H9 (cell line): ENCODE measurements around the gene C21orf58. TPM values are rescaled to one million over a fixed set of nuclear protein-coding genes. Genes with fewer than 3 reads are reported as not detected.

Experiments
- DNase-seq: peaks from one replicate; pipeline ENCODE4 v3.0.0-alpha.2; 2017
- H2AFZ ChIP-seq: one replicate; pipeline ENCODE4 v1.6.1; 2013; ENCODE audit warnings: mild to moderate bottlenecking, low read length, control low read depth, moderate library complexity
- H2AK5ac ChIP-seq: 2 replicates; pipeline ENCODE4 v1.6.1; 2013; ENCODE audit warnings: low read length, control low read depth, mixed read lengths; ENCODE audit not compliant: insufficient read length
- H2BK120ac ChIP-seq: one replicate; pipeline ENCODE4 v1.6.1; 2013; ENCODE audit warnings: low read depth, mild to moderate bottlenecking, low read length, control low read depth, inconsistent platforms; ENCODE audit not compliant: poor library complexity, severe bottlenecking
- H2BK12ac ChIP-seq: 2 replicates; pipeline ENCODE4 v1.6.1; 2013; ENCODE audit warnings: low read length, control low read depth, mixed read lengths, low read depth; ENCODE audit not compliant: insufficient read length
- H2BK15ac ChIP-seq: 2 replicates; pipeline ENCODE4 v1.6.1; 2013; ENCODE audit warnings: low read depth, low read length, control low read depth
- H2BK20ac ChIP-seq: one replicate; pipeline ENCODE4 v1.6.1; 2013; ENCODE audit warnings: low read depth, mild to moderate bottlenecking, low read length, control low read depth, inconsistent platforms; ENCODE audit not compliant: poor library complexity, severe bottlenecking
- H2BK5ac ChIP-seq: 2 replicates; pipeline ENCODE4 v1.6.1; 2013; ENCODE audit warnings: low read length, control low read depth, mixed read lengths; ENCODE audit not compliant: insufficient read length
- H3K14ac ChIP-seq: 2 replicates; pipeline ENCODE4 v1.6.1; 2013; ENCODE audit warnings: low read length, control low read depth; ENCODE audit not compliant: insufficient read depth
- H3K18ac ChIP-seq: 2 replicates; pipeline ENCODE4 v1.6.1; 2013; ENCODE audit warnings: low read depth, mild to moderate bottlenecking, mixed read lengths, low read length, control low read depth; ENCODE audit not compliant: insufficient read length
- H3K23ac ChIP-seq: 2 replicates; pipeline ENCODE4 v1.6.1; 2013; ENCODE audit warnings: low read length, control low read depth, mixed read lengths, low read depth; ENCODE audit not compliant: insufficient read length
- H3K23me2 ChIP-seq: 2 replicates; pipeline ENCODE4 v1.6.1; 2013; ENCODE audit warnings: low read depth, mild to moderate bottlenecking, mixed read lengths, low read length, control low read depth; ENCODE audit not compliant: insufficient read length, poor library complexity, severe bottlenecking
- H3K27ac ChIP-seq: 2 replicates; pipeline ENCODE4 v1.5.1; 2013; ENCODE audit warnings: low read length, control low read depth, mixed read lengths, low read depth; ENCODE audit not compliant: insufficient read length
- H3K27me3 ChIP-seq: 2 replicates; pipeline ENCODE4 v1.6.1; 2013; ENCODE audit warnings: low read length, control low read depth, inconsistent platforms; ENCODE audit not compliant: insufficient read depth
- H3K4ac ChIP-seq: 2 replicates; pipeline ENCODE4 v1.6.1; 2013; ENCODE audit warnings: low read depth, mild to moderate bottlenecking, control low read depth, inconsistent platforms, low read length, moderate library complexity
- H3K4me1 ChIP-seq: 2 replicates; pipeline ENCODE4 v1.6.1; 2013; ENCODE audit warnings: low read length, control low read depth, inconsistent platforms; ENCODE audit not compliant: insufficient read depth
- H3K4me2 ChIP-seq: 2 replicates; pipeline ENCODE4 v1.6.1; 2013; ENCODE audit warnings: low read length, control low read depth, mixed read lengths; ENCODE audit not compliant: insufficient read length, insufficient read depth
- H3K56ac ChIP-seq: 2 replicates; pipeline ENCODE4 v1.6.1; 2013; ENCODE audit warnings: low read depth, mild to moderate bottlenecking, mixed read lengths, low read length, control low read depth; ENCODE audit not compliant: insufficient read length
- H3K79me1 ChIP-seq: 2 replicates; pipeline ENCODE4 v1.6.1; 2013; ENCODE audit warnings: low read depth, mild to moderate bottlenecking, moderate library complexity, low read length, control low read depth, inconsistent platforms; ENCODE audit not compliant: insufficient read depth, poor library complexity, severe bottlenecking
- H3K79me2 ChIP-seq: 2 replicates; pipeline ENCODE4 v1.6.1; 2013; ENCODE audit warnings: low read length, control low read depth, inconsistent platforms; ENCODE audit not compliant: insufficient read depth
- H3K9ac ChIP-seq: 2 replicates; pipeline ENCODE4 v1.6.1; 2013; ENCODE audit warnings: low read length, control low read depth, mixed read lengths; ENCODE audit not compliant: insufficient read length; ENCODE audit errors: extremely low read depth
- H3K9me3 ChIP-seq: one replicate; pipeline ENCODE4 v1.6.1; 2013; ENCODE audit warnings: low read depth, low read length, inconsistent platforms; ENCODE audit not compliant: control insufficient read depth
- H3T11ph ChIP-seq: one replicate; pipeline ENCODE4 v1.6.1; 2013; ENCODE audit warnings: mild to moderate bottlenecking, low read length, control low read depth, inconsistent platforms
- H4K20me1 ChIP-seq: one replicate; pipeline ENCODE4 v1.6.1; 2013; ENCODE audit not compliant: control insufficient read depth, insufficient read length, insufficient read depth
- H4K5ac ChIP-seq: 2 replicates; pipeline ENCODE4 v1.6.1; 2013; ENCODE audit warnings: low read depth, mild to moderate bottlenecking, mixed read lengths, low read length, control low read depth; ENCODE audit not compliant: insufficient read length
- H4K8ac ChIP-seq: replicated peaks from 2 replicates; pipeline ENCODE4 v1.6.1; 2013; ENCODE audit warnings: low read length, control low read depth, mixed read lengths, low read depth; ENCODE audit not compliant: insufficient read length
- H4K91ac ChIP-seq: 2 replicates; pipeline ENCODE4 v1.6.1; 2013; ENCODE audit warnings: low read depth, mild to moderate bottlenecking, moderate library complexity, mixed read lengths, low read length, control low read depth; ENCODE audit not compliant: insufficient read length
- H3K27ac Mint-ChIP-seq, 3 experiments: 2 replicates in 2 of 3; 3 replicates in 1 of 3; pipeline ENCODE4 v1.8.0; 2020 to 2021; ENCODE audit warnings: mixed read lengths in 3 of 3, mild to moderate bottlenecking in 1 of 3, moderate library complexity in 1 of 3
- H3K27me3 Mint-ChIP-seq: 2 replicates; pipeline ENCODE4 v1.8.0; 2021; ENCODE audit warnings: low read depth, mild to moderate bottlenecking, moderate library complexity, mixed read lengths
- H3K36me3 Mint-ChIP-seq, 3 experiments: 2 replicates in 2 of 3; 3 replicates in 1 of 3; pipeline ENCODE4 v1.8.0; 2020 to 2021; ENCODE audit warnings: low read depth in 3 of 3, mixed read lengths in 3 of 3; ENCODE audit not compliant: insufficient read depth in 1 of 3
- H3K4me1 Mint-ChIP-seq, 2 experiments: 2 replicates each; pipeline ENCODE4 v1.8.0; 2020; ENCODE audit warnings: mixed read lengths in 2 of 2
- H3K4me3 Mint-ChIP-seq, 2 experiments: 2 replicates in 1 of 2; 3 replicates in 1 of 2; pipeline ENCODE4 v1.8.0; 2020 to 2021; ENCODE audit warnings: mild to moderate bottlenecking in 2 of 2, mixed read lengths in 2 of 2, moderate library complexity in 1 of 2
- H3K9me3 Mint-ChIP-seq, 2 experiments: 2 replicates in 1 of 2; 3 replicates in 1 of 2; pipeline ENCODE4 v1.8.0; 2020; ENCODE audit warnings: mild to moderate bottlenecking in 2 of 2, mixed read lengths in 2 of 2, moderate library complexity in 1 of 2
- WGBS: extraction: QIAGEN DNeasy Blood & Tissue Kit; methylation state at CpG from one replicate; pipeline ENCODE4 v1.1.7; 2013; ENCODE audit warnings: missing lambda C conversion rate, low lambda C conversion rate, mixed read lengths; ENCODE audit not compliant: insufficient read length; ENCODE audit errors: extremely low coverage; 5-methylcytosine and 5-hydroxymethylcytosine counted together
- total RNA-seq: library from RNA; stranded (reverse); gene quantifications from 2 replicates; pipeline ENCODE4 v1.2.1, GENCODE V29; 2021
- TF ChIP-seq, protein P1 (sequence below): fragments of 200-600 bp; sonication (generic); conservative IDR thresholded peaks from 3 replicates; pipeline ENCODE4 v1.8.0; 2021; ENCODE audit warnings: antibody characterized with exemption, mild to moderate bottlenecking

Gene C21orf58
- total RNA-seq, 1 experiment from 2014 or later = 17.2 TPM

DNA sequence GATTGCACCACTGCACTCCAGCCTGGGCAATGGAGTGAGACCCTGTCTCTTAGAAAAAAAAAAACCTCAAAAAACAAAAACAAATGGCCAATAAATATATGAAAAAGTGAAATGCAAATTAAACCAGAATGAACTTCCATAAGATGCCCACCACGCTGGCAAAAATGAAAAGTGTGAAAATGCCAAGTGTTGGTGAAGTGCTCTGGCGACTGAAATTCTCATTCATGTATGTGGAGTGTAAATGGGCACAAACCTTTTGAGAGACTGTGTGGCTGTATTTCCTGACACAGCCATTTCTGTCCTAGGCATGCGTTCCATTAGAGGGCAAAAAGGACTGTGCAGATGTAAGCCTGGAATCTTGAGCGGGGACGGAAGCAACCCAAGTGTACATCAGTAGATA lies 19.2 kb downstream of the C21orf58 start:
- no peaks in the 10 kb centered on the region for H3K23me2 ChIP-seq
- H2AFZ ChIP-seq = no peak overlapping the region
- no peak overlapping the region for H2BK15ac ChIP-seq
- H3K9ac ChIP-seq = no peak overlapping the region
- H4K91ac ChIP-seq = no peak overlapping the region
- no peak overlapping the region for H3K56ac ChIP-seq
- H2AK5ac ChIP-seq = no peak overlapping the region
- no peaks in the 10 kb centered on the region for H3K79me2 ChIP-seq
- no peak overlapping the region for H2BK5ac ChIP-seq
- DNase-seq = no peak
- no peaks in the 10 kb centered on the region for H3K4me1 ChIP-seq
- no peak overlapping the region for H3K27ac ChIP-seq
- H3K4me3 Mint-ChIP-seq = no peak overlapping the region
- WGBS = no CpG with 5 or more reads among the region's 5 CpGs
- H2BK20ac ChIP-seq = no peak overlapping the region
- H3K36me3 Mint-ChIP-seq = peaks cover 35 to 71% (median 61%) of the 10 kb centered on the region in 3 experiments
- no peaks in the 10 kb centered on the region; a peak in 2 of 5 replicates for H3K9me3 Mint-ChIP-seq
- H3K79me1 ChIP-seq = no peaks in the 10 kb centered on the region
- TF ChIP-seq, protein P1, sequence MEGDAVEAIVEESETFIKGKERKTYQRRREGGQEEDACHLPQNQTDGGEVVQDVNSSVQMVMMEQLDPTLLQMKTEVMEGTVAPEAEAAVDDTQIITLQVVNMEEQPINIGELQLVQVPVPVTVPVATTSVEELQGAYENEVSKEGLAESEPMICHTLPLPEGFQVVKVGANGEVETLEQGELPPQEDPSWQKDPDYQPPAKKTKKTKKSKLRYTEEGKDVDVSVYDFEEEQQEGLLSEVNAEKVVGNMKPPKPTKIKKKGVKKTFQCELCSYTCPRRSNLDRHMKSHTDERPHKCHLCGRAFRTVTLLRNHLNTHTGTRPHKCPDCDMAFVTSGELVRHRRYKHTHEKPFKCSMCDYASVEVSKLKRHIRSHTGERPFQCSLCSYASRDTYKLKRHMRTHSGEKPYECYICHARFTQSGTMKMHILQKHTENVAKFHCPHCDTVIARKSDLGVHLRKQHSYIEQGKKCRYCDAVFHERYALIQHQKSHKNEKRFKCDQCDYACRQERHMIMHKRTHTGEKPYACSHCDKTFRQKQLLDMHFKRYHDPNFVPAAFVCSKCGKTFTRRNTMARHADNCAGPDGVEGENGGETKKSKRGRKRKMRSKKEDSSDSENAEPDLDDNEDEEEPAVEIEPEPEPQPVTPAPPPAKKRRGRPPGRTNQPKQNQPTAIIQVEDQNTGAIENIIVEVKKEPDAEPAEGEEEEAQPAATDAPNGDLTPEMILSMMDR = no peak
- H4K5ac ChIP-seq = no peak overlapping the region
- H3K27ac Mint-ChIP-seq = no peak overlapping the region
- H2BK120ac ChIP-seq = no peak overlapping the region
- H3K4me2 ChIP-seq = no peak overlapping the region
- no peaks in the 10 kb centered on the region for H3K27me3 Mint-ChIP-seq
- no peak overlapping the region for H4K8ac ChIP-seq
- H3K4ac ChIP-seq = no peak overlapping the region
- no peaks in the 10 kb centered on the region for H3K9me3 ChIP-seq
- no peak overlapping the region for H3T11ph ChIP-seq
- H3K23ac ChIP-seq = no peak overlapping the region
- H3K4me1 Mint-ChIP-seq = no peaks in the 10 kb centered on the region
- H3K27me3 ChIP-seq = no peaks in the 10 kb centered on the region
- peaks cover 2% of the 10 kb centered on the region for H4K20me1 ChIP-seq
- no peak overlapping the region for H3K18ac ChIP-seq
- H3K14ac ChIP-seq = no peak overlapping the region
- H2BK12ac ChIP-seq = no peak overlapping the region
